IPS-NIHi7 (cell line): ENCODE results near the gene CLEC17A.
A peak's percentile ranks its signal among the peaks of the same experiment; 100 is the strongest.
"Not testable (repeated sequence)": the region's sequence is repeated elsewhere in the genome, so short reads cannot be mapped to it uniquely, and the experiment has no call there.

Experiments used
- DNase-seq: peaks from one replicate; pipeline ENCODE4 v3.0.0; 2012; ENCODE audit warnings: mixed read lengths; ENCODE audit errors: extremely low spot score

Gene CLEC17A

GRCh38 chr19:14580623-14581237 lies 2.2 kb upstream of the CLEC17A start:
- DNase-seq = no peak

GRCh38 chr19:14584372-14584771 lies 1.5 kb downstream of the CLEC17A start:
- not testable (repeated sequence) for DNase-seq

- DNase-seq = not testable (repeated sequence)
Observed at GRCh38 chr19:14585187-14585586, 2.3 kb downstream of the CLEC17A start.

- DNase-seq = not testable (repeated sequence)
Observed at GRCh38 chr19:14589433-14589832, 6.5 kb downstream of the CLEC17A start.

GRCh38 chr19:14595558-14595957 lies 12.7 kb downstream of the CLEC17A start:
- no peak for DNase-seq

GRCh38 chr19:14599548-14600147 lies 16.8 kb downstream of the CLEC17A start:
- DNase-seq = no peak

- no peak for DNase-seq
Observed at GRCh38 chr19:14603990-14604387, 21.1 kb downstream of the CLEC17A start.

- DNase-seq = no peak
Observed at GRCh38 chr19:14606627-14607026, 23.7 kb downstream of the CLEC17A start.

GRCh38 chr19:14611051-14611450 lies 28.2 kb downstream of the CLEC17A start:
- no peak for DNase-seq

GRCh38 chr19:14612242-14612641 lies 29.4 kb downstream of the CLEC17A start:
- DNase-seq = not testable (repeated sequence)

- DNase-seq = no peak
Observed at GRCh38 chr19:14612657-14613056, 29.8 kb downstream of the CLEC17A start.

GRCh38 chr19:14613399-14614098 lies 30.7 kb downstream of the CLEC17A start:
- DNase-seq = not testable (repeated sequence)

- no peak for DNase-seq
Observed at GRCh38 chr19:14614099-14614412, 31.2 kb downstream of the CLEC17A start.

- DNase-seq = no peak
Observed at GRCh38 chr19:14615623-14616022, 32.7 kb downstream of the CLEC17A start.

- no peak for DNase-seq
Observed at GRCh38 chr19:14616407-14616806, 33.5 kb downstream of the CLEC17A start.

GRCh38 chr19:14619404-14619803 lies 36.5 kb downstream of the CLEC17A start:
- DNase-seq = no peak

- DNase-seq = not testable (repeated sequence)
Observed at GRCh38 chr19:14624491-14624890, 41.6 kb downstream of the CLEC17A start.

GRCh38 chr19:14629557-14629956 lies 46.7 kb downstream of the CLEC17A start:
- no peak for DNase-seq

- DNase-seq = peak; percentile 19
Observed at GRCh38 chr19:14632286-14632685, 49.4 kb downstream of the CLEC17A start.

- DNase-seq = no peak
Observed at GRCh38 chr19:14639536-14640277, 56.8 kb downstream of the CLEC17A start.

GRCh38 chr19:14648506-14648905 lies 65.6 kb downstream of the CLEC17A start:
- no peak for DNase-seq

- DNase-seq = no peak
Observed at GRCh38 chr19:14649020-14649419, 66.1 kb downstream of the CLEC17A start.

- DNase-seq = no peak
Observed at GRCh38 chr19:14650161-14650560, 67.3 kb downstream of the CLEC17A start.
